PC-3 (cell line): ENCODE results near the gene TMEM201. TPM values are rescaled to one million over a fixed set of nuclear protein-coding genes. Genes with fewer than 3 reads are reported as not detected.

Experiments
- ATAC-seq: fragments of 200-7000 bp; cut with Tn5 transposase; 2 replicates; pipeline ENCODE4 v1.9.1; 2020; ENCODE audit warnings: mild to moderate bottlenecking, moderate library complexity
- BruUV-seq: library from RNA; stranded (reverse); fragments of 400-500 nt; replicated peaks from 2 replicates; lab custom pipeline; 2021; lab: Mats Ljungman, UMichigan
- CTCF ChIA-PET: fragments of 300-600 bp; sonication (Branson Sonifier 250); formaldehyde crosslinking; loops from one replicate; lab custom pipeline; 2022; ENCODE audit warnings: antibody characterized with exemption; lab: Charles Lee
- POLR2A ChIA-PET: fragments of 300-600 bp; sonication (Branson Sonifier 250); formaldehyde crosslinking; loops from one replicate; lab custom pipeline; 2022; ENCODE audit warnings: antibody characterized with exemption; ENCODE audit not compliant: unreplicated experiment; lab: Charles Lee
- DNase-seq: peaks from one replicate; pipeline ENCODE4 v3.0.0-alpha.2; 2015
- H2AFZ ChIP-seq: fragments of 300-600 bp; sonication (generic); 2 replicates; pipeline ENCODE4 v1.6.0; 2016; ENCODE audit warnings: antibody characterized with exemption, low read length
- H3F3A ChIP-seq: fragments of 300-600 bp; sonication (generic); one replicate; pipeline ENCODE4 v1.6.0; 2017; ENCODE audit warnings: antibody characterized with exemption, low read length, control low read depth, mild to moderate bottlenecking; ENCODE audit not compliant: unreplicated experiment
- H3K27ac ChIP-seq: fragments of 300-600 bp; sonication (generic); 2 replicates; pipeline ENCODE4 v1.5.1; 2016; ENCODE audit warnings: mild to moderate bottlenecking, low read length
- H3K27me3 ChIP-seq: fragments of 300-600 bp; sonication (generic); 2 replicates; pipeline ENCODE4 v1.6.1; 2016; ENCODE audit warnings: low read length, mixed read lengths
- H3K36me3 ChIP-seq: fragments of 300-600 bp; sonication (generic); 2 replicates; pipeline ENCODE4 v1.6.1; 2016; ENCODE audit warnings: low read depth, mixed run types, low read length, mixed read lengths
- H3K4me1 ChIP-seq: fragments of 300-600 bp; sonication (generic); 2 replicates; pipeline ENCODE4 v1.5.1; 2016; ENCODE audit warnings: low read length; ENCODE audit not compliant: insufficient read depth
- H3K4me2 ChIP-seq: fragments of 300-600 bp; sonication (generic); 2 replicates; pipeline ENCODE4 v1.6.0; 2016; ENCODE audit warnings: low read length
- H3K4me3 ChIP-seq: fragments of 300-600 bp; sonication (generic); 2 replicates; pipeline ENCODE4 v1.5.1; 2016; ENCODE audit warnings: mild to moderate bottlenecking, low read length, mixed read lengths
- H3K79me2 ChIP-seq: fragments of 300-600 bp; sonication (generic); 2 replicates; pipeline ENCODE4 v1.6.1; 2017; ENCODE audit warnings: low read length, mixed read lengths
- H3K9ac ChIP-seq: fragments of 300-600 bp; sonication (generic); 2 replicates; pipeline ENCODE4 v1.6.0; 2016; ENCODE audit warnings: mild to moderate bottlenecking, low read length
- H3K9me2 ChIP-seq: fragments of 300-600 bp; sonication (generic); replicated peaks from 2 replicates; pipeline ENCODE4 v1.6.1; 2016; ENCODE audit warnings: mixed run types, low read length, mixed read lengths
- H3K9me3 ChIP-seq: fragments of 300-600 bp; sonication (generic); 2 replicates; pipeline ENCODE4 v1.6.1; 2016; ENCODE audit warnings: low read length, mixed read lengths
- H4K20me1 ChIP-seq: fragments of 300-600 bp; sonication (generic); 2 replicates; pipeline ENCODE4 v1.6.1; 2016; ENCODE audit warnings: low read length, mixed read lengths
- EZH2 ChIP-seq: fragments of 300-600 bp; sonication (generic); IDR thresholded peaks from one replicate; pipeline ENCODE4 v1.6.1; 2017; ENCODE audit warnings: antibody characterized with exemption, mild to moderate bottlenecking, low read length; ENCODE audit not compliant: unreplicated experiment
- EZH2phosphoT487 ChIP-seq: fragments of 300-600 bp; sonication (generic); IDR thresholded peaks from 2 replicates; pipeline ENCODE4 v1.6.1; 2018; ENCODE audit warnings: mild to moderate bottlenecking, antibody characterized with exemption, low read length, borderline replicate concordance
- intact Hi-C: fragments of 100-400 bp; cut with micrococcal nuclease; formaldehyde crosslinking; loops from 2 replicates; pipeline ENCODE4 v1.9.0; 2023
- total RNA-seq: library from RNA; depleted of rRNA; stranded (reverse); fragments of >200 nt; gene quantifications from 2 replicates; pipeline ENCODE4 v1.2.3, GENCODE V29; 2014
- TF ChIP-seq, protein P1 (sequence below): fragments of 300-600 bp; sonication (generic); conservative IDR thresholded peaks from 2 replicates; pipeline ENCODE4 v1.5.1; 2017; ENCODE audit warnings: antibody characterized with exemption, low read depth, mild to moderate bottlenecking, low read length

The TMEM201 gene
- total RNA-seq, 1 experiment from 2014 or later = 13.8 TPM

DNA sequence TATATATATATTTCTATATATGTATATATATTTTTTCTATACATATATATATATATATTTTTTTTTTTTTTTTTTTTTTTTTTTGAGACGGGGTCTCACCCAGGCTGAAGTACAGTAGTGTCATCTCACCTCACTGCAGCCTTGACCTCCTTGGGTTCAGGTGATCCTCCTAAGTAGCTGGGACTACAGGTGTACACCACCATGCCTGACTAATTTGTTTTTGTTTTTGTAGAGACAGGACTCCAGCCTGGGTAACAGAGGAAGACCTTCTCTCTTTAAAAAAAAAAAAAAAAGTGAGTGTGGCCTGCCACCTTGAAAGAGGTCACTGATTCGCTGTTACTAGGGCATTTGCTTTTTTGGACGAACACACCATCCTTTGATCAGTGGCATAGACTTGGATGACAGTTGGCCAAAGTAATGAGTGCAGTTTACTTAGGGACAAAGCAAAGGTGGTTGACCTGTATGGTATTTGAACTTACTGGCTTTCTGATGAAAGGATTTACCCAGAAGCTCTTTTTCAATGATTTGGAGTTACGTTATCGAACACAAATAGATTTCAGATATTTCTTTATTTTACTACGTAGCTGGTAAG lies 38.7 kb upstream of the TMEM201 start:
- Histone ChIP-seq H3K4me2 (no peak overlapping the region), H3K36me3 (no peaks in the 10 kb centered on the region; the same call in 1 of the 2 replicates), H2AFZ (no peak overlapping the region), H3K27ac (no peak overlapping the region), H3K9ac (no peak overlapping the region), H3K27me3 (no peaks in the 10 kb centered on the region), H3K4me1 (peaks cover 8% of the 10 kb centered on the region), H3F3A (no peaks in the 10 kb centered on the region), H3K9me3 (no peaks in the 10 kb centered on the region), H3K79me2 (peaks cover 71% of the 10 kb centered on the region), H3K9me2 (no peaks in the 10 kb centered on the region), H3K4me3 (no peak overlapping the region), H4K20me1 (0 out of 2 replicates have a peak, but pooled peaks cover 6% of the 10 kb centered on the region)
- no TSS peak for BruUV-seq
- DNase-seq = no peak
- ATAC-seq = no peak
- POLR2A ChIA-PET = no interaction called here
- CTCF ChIA-PET = no interaction called here
- TF ChIP-seq EZH2 (no peak), EZH2phosphoT487 (no peak)
- TF ChIP-seq, protein P1, sequence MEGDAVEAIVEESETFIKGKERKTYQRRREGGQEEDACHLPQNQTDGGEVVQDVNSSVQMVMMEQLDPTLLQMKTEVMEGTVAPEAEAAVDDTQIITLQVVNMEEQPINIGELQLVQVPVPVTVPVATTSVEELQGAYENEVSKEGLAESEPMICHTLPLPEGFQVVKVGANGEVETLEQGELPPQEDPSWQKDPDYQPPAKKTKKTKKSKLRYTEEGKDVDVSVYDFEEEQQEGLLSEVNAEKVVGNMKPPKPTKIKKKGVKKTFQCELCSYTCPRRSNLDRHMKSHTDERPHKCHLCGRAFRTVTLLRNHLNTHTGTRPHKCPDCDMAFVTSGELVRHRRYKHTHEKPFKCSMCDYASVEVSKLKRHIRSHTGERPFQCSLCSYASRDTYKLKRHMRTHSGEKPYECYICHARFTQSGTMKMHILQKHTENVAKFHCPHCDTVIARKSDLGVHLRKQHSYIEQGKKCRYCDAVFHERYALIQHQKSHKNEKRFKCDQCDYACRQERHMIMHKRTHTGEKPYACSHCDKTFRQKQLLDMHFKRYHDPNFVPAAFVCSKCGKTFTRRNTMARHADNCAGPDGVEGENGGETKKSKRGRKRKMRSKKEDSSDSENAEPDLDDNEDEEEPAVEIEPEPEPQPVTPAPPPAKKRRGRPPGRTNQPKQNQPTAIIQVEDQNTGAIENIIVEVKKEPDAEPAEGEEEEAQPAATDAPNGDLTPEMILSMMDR = no peak
- intact Hi-C loops = no loop called here

- Histone ChIP-seq H2AFZ (no peak overlapping the region), H3K36me3 (peaks cover 10% of the 10 kb centered on the region; the same call in 1 of the 2 replicates), H3K4me1 (peaks cover 17% of the 10 kb centered on the region), H3K79me2 (peaks cover 62% of the 10 kb centered on the region), H3K4me3 (no peak overlapping the region), H3K9ac (no peak overlapping the region), H3K4me2 (no peak overlapping the region), H3K27ac (no peak overlapping the region), H4K20me1 (peaks cover 12% of the 10 kb centered on the region; the same call in 1 of the 2 replicates), H3K9me2 (no peaks in the 10 kb centered on the region), H3K27me3 (no peaks in the 10 kb centered on the region), H3K9me3 (no peaks in the 10 kb centered on the region), H3F3A (no peaks in the 10 kb centered on the region)
- intact Hi-C loops = no loop called here
- no TSS peak for BruUV-seq
- no peak for ATAC-seq
- ChIA-PET POLR2A (interaction anchor here (0.6 kb wide), 1 partner anchor 359 kb away, joined by 4 read pairs; no protein-coding TSS in a partner anchor), CTCF (no interaction called here)
- TF ChIP-seq EZH2phosphoT487 (no peak), EZH2 (no peak)
- TF ChIP-seq, protein P1 = no peak
- no peak for DNase-seq
These were observed 36.7 kb upstream of the TMEM201 start for GRCh38 chr1:9551984-9552383.

GRCh38 chr1:9553736-9554144 lies 35.0 kb upstream of the TMEM201 start:
- DNase-seq (no peak), ATAC-seq (no peak)
- Histone ChIP-seq H3K27me3 (no peaks in the 10 kb centered on the region), H3K9me3 (no peaks in the 10 kb centered on the region), H3K27ac (no peak overlapping the region), H3F3A (no peaks in the 10 kb centered on the region), H3K9ac (no peak overlapping the region), H2AFZ (no peak overlapping the region), H4K20me1 (peaks cover 6% of the 10 kb centered on the region; the same call in 1 of the 2 replicates), H3K36me3 (peaks cover 16% of the 10 kb centered on the region), H3K4me1 (peaks cover 17% of the 10 kb centered on the region), H3K9me2 (no peaks in the 10 kb centered on the region), H3K4me2 (no peak overlapping the region), H3K4me3 (no peak overlapping the region), H3K79me2 (peaks cover 44% of the 10 kb centered on the region)
- CTCF ChIA-PET = no interaction called here
- intact Hi-C loops = loop anchor here (2.0 kb wide), 1 partner anchor 13 kb away; no protein-coding TSS in a partner anchor
- BruUV-seq = no TSS peak
- POLR2A ChIA-PET = no interaction called here
- TF ChIP-seq EZH2 (no peak), EZH2phosphoT487 (no peak)
- TF ChIP-seq, protein P1 = no peak
